HepG2 (cell line): ENCODE data around the gene CYP2W1. TPM values are rescaled to one million over a fixed set of nuclear protein-coding genes. Genes with fewer than 3 reads are reported as not detected.

Experiments used
- ATF7 ChIP-seq, 2 experiments: fragments of 450-650 bp in 1 of 2; sonication (generic) in 1 of 2; formaldehyde crosslinking in 1 of 2; IDR thresholded peaks; 2 replicates each; pipeline versions ENCODE4 v1.4.0 to v1.6.1; 2016 to 2020; ENCODE audit warnings: antibody characterized with exemption in 1 of 2, mild to moderate bottlenecking in 1 of 2, missing genetic modification reagents in 1 of 2
- BRCA1 ChIP-seq: sonication (generic); formaldehyde crosslinking; IDR thresholded peaks from 2 replicates; pipeline ENCODE4 v1.4.0; 2020; ENCODE audit warnings: missing genetic modification reagents
- CREM ChIP-seq, 2 experiments: sonication (generic) in 1 of 2; formaldehyde crosslinking in 1 of 2; IDR thresholded peaks; 2 replicates each; pipeline versions ENCODE4 v1.4.0 to v1.6.1; 2016 to 2020; ENCODE audit warnings: antibody characterized with exemption in 1 of 2, mild to moderate bottlenecking in 1 of 2, missing genetic modification reagents in 1 of 2
- IKZF4 ChIP-seq: sonication (generic); formaldehyde crosslinking; IDR thresholded peaks from 2 replicates; pipeline ENCODE4 v1.5.1; 2020; ENCODE audit warnings: borderline replicate concordance, mild to moderate bottlenecking, low read depth, missing genetic modification reagents; ENCODE audit errors: not compliant biosample characterization
- KLF15 ChIP-seq: sonication (generic); formaldehyde crosslinking; IDR thresholded peaks from 2 replicates; pipeline ENCODE4 v1.8.1; 2023; ENCODE audit warnings: borderline replicate concordance, mild to moderate bottlenecking, inconsistent platforms, missing genetic modification reagents, mixed read lengths
- MBNL3 ChIP-seq: fragments of 250-450 bp; sonication (Bioruptor Pico); conservative IDR thresholded peaks from 2 replicates; pipeline ENCODE4 v1.8.0; 2022; ENCODE audit warnings: mild to moderate bottlenecking, inconsistent platforms
- MEIS2 ChIP-seq: sonication (generic); formaldehyde crosslinking; IDR thresholded peaks from 2 replicates; pipeline ENCODE4 v1.9.0; 2021; ENCODE audit warnings: mild to moderate bottlenecking, missing genetic modification reagents
- ONECUT2 ChIP-seq: sonication (generic); formaldehyde crosslinking; IDR thresholded peaks from 2 replicates; pipeline ENCODE4 v1.4.0; 2020; ENCODE audit warnings: missing genetic modification reagents
- PAX8 ChIP-seq: sonication (generic); formaldehyde crosslinking; IDR thresholded peaks from 2 replicates; pipeline ENCODE4 v1.8.0; 2022; ENCODE audit warnings: mild to moderate bottlenecking, missing genetic modification reagents, borderline replicate concordance
- WIZ ChIP-seq: sonication (generic); formaldehyde crosslinking; IDR thresholded peaks from 2 replicates; pipeline ENCODE4 v1.5.1; 2020; ENCODE audit warnings: mild to moderate bottlenecking, missing genetic modification reagents
- ZNF124 ChIP-seq: sonication (generic); formaldehyde crosslinking; IDR thresholded peaks from 2 replicates; pipeline ENCODE4 v1.4.0; 2020; ENCODE audit warnings: missing genetic modification reagents
- ZNF598 ChIP-seq: sonication (generic); formaldehyde crosslinking; IDR thresholded peaks from 2 replicates; pipeline ENCODE4 v1.5.1; 2020; ENCODE audit warnings: mild to moderate bottlenecking, missing genetic modification reagents, borderline replicate concordance
- ZNF788 ChIP-seq: sonication (generic); formaldehyde crosslinking; IDR thresholded peaks from 2 replicates; pipeline ENCODE4 v1.5.0; 2020; ENCODE audit warnings: mild to moderate bottlenecking, missing genetic modification reagents, borderline replicate concordance
- polyA plus RNA-seq, 8 experiments: library from polyadenylated mRNA; depleted of rRNA in 3 of 8; stranded (reverse) in 7 of 8; unstranded in 1 of 8; fragments of >200 nt; fragmentation: Illumina TruSeq in 4 of 8; extraction: Trizol in 4 of 8; gene quantifications; 2 replicates each; pipeline versions ENCODE4 v1.2.1 to v1.2.3, GENCODE V29; 2011 to 2016; ENCODE audit warnings: low read depth in 4 of 8, missing spikeins in 1 of 8, mixed read lengths in 1 of 8; ENCODE audit not compliant: insufficient read depth in 1 of 8
- total RNA-seq, 5 experiments: library from RNA; depleted of rRNA; stranded (reverse); fragments of >200 nt; fragmentation: Illumina TruSeq; extraction: Trizol; gene quantifications; 2 replicates each; pipeline ENCODE4 v1.2.3, GENCODE V29; 2016; ENCODE audit warnings: low read depth in 1 of 5
- TF ChIP-seq, protein P1 (sequence below): sonication (generic); formaldehyde crosslinking; IDR thresholded peaks from 2 replicates; pipeline ENCODE4 v1.4.0; 2020; ENCODE audit warnings: mild to moderate bottlenecking, missing genetic modification reagents
- TF ChIP-seq, protein P2 (sequence below): sonication (generic); formaldehyde crosslinking; IDR thresholded peaks from 2 replicates; pipeline ENCODE4 v1.4.0; 2020; ENCODE audit warnings: mild to moderate bottlenecking, missing genetic modification reagents
- TF ChIP-seq, protein P3 (sequence below): sonication (generic); formaldehyde crosslinking; IDR thresholded peaks from 2 replicates; pipeline ENCODE4 v1.5.1; 2020; ENCODE audit warnings: mild to moderate bottlenecking, missing genetic modification reagents
- TF ChIP-seq, protein P4 (sequence below): IDR thresholded peaks from 2 replicates; pipeline ENCODE4 v1.6.1; 2016
- TF ChIP-seq, protein P5 (sequence below): IDR thresholded peaks from 2 replicates; pipeline ENCODE4 v1.6.1; 2012; ENCODE audit warnings: inconsistent platforms
- TF ChIP-seq, protein P6 (sequence below): sonication (generic); formaldehyde crosslinking; IDR thresholded peaks from 2 replicates; pipeline ENCODE4 v1.5.0; 2020; ENCODE audit warnings: missing genetic modification reagents

The CYP2W1 gene
- total and polyA plus RNA-seq, 2 of the 13 experiments (the other 11 are each of a cell fraction or from before 2014, with no cell fraction given): 19.5 to 31.7 TPM

DNA sequence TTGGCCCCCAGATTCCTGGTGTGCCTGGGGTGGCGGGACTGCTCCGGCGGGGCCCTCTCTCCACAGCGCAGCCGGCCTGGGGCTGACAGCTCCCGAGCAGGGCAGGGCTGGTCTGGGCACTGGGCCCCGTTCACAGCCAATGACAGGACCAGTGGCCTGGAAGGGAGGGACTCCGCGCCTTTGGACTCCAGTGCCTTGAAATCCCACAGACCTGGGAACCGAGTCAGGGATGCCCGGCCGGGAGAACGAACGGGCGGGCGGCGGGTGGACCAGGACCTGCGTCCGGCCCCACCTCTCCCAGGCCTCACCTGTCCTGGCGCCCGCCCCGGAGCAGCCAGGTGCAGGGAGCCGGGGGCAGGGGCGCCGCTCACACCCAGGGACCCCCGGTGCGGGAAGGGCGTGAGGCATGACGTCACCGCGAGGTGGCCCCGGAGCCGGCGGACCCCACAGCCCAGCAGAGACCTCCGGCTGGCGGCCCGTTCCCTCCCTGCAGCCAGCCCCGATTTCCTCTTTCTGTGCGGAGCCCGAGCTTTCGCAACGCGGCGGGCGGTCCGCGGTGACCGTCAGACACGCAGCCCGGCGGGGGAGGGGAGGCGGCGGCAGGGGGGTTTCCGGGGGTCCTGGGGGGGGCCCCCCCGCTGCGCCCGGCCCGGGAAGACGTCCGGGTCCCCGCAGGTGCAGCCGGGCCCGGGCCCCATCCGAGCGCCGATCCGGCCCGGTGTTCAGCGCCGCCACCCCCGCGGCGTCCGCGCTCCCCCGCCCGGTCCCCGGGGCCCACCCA, 29.2 kb upstream of the CYP2W1 start (continued):
- TF ChIP-seq, protein P1, sequence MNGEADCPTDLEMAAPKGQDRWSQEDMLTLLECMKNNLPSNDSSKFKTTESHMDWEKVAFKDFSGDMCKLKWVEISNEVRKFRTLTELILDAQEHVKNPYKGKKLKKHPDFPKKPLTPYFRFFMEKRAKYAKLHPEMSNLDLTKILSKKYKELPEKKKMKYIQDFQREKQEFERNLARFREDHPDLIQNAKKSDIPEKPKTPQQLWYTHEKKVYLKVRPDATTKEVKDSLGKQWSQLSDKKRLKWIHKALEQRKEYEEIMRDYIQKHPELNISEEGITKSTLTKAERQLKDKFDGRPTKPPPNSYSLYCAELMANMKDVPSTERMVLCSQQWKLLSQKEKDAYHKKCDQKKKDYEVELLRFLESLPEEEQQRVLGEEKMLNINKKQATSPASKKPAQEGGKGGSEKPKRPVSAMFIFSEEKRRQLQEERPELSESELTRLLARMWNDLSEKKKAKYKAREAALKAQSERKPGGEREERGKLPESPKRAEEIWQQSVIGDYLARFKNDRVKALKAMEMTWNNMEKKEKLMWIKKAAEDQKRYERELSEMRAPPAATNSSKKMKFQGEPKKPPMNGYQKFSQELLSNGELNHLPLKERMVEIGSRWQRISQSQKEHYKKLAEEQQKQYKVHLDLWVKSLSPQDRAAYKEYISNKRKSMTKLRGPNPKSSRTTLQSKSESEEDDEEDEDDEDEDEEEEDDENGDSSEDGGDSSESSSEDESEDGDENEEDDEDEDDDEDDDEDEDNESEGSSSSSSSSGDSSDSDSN (CRISPR knock-in tag): peak; percentile 91
- TF ChIP-seq, protein P2, sequence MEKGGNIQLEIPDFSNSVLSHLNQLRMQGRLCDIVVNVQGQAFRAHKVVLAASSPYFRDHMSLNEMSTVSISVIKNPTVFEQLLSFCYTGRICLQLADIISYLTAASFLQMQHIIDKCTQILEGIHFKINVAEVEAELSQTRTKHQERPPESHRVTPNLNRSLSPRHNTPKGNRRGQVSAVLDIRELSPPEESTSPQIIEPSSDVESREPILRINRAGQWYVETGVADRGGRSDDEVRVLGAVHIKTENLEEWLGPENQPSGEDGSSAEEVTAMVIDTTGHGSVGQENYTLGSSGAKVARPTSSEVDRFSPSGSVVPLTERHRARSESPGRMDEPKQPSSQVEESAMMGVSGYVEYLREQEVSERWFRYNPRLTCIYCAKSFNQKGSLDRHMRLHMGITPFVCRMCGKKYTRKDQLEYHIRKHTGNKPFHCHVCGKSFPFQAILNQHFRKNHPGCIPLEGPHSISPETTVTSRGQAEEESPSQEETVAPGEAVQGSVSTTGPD (CRISPR knock-in tag): no peak
- TF ChIP-seq KLF15 (CRISPR knock-in tag) (no peak), WIZ (CRISPR knock-in tag) (no peak), PAX8 (no peak), ONECUT2 (CRISPR knock-in tag) (no peak), ZNF788 (CRISPR knock-in tag) (peak; percentile 52; the same call in 1 of the 2 replicates), ATF7 (IDR thresholded peaks at IDR 0.05) (peak; percentile 95), ATF7 (CRISPR knock-in tag; IDR thresholded peaks at IDR 0.05) (no peak), MEIS2 (no peak), BRCA1 (CRISPR knock-in tag) (no peak), ZNF598 (CRISPR knock-in tag) (peak; percentile 92; the same call in 1 of the 2 replicates), ZNF124 (CRISPR knock-in tag) (no peak), CREM (IDR thresholded peaks at IDR 0.05) (no peak), CREM (CRISPR knock-in tag; IDR thresholded peaks at IDR 0.05) (no peak), MBNL3 (CRISPR knock-in tag) (no peak), IKZF4 (CRISPR knock-in tag) (peak; percentile 69)
- TF ChIP-seq, protein P3, sequence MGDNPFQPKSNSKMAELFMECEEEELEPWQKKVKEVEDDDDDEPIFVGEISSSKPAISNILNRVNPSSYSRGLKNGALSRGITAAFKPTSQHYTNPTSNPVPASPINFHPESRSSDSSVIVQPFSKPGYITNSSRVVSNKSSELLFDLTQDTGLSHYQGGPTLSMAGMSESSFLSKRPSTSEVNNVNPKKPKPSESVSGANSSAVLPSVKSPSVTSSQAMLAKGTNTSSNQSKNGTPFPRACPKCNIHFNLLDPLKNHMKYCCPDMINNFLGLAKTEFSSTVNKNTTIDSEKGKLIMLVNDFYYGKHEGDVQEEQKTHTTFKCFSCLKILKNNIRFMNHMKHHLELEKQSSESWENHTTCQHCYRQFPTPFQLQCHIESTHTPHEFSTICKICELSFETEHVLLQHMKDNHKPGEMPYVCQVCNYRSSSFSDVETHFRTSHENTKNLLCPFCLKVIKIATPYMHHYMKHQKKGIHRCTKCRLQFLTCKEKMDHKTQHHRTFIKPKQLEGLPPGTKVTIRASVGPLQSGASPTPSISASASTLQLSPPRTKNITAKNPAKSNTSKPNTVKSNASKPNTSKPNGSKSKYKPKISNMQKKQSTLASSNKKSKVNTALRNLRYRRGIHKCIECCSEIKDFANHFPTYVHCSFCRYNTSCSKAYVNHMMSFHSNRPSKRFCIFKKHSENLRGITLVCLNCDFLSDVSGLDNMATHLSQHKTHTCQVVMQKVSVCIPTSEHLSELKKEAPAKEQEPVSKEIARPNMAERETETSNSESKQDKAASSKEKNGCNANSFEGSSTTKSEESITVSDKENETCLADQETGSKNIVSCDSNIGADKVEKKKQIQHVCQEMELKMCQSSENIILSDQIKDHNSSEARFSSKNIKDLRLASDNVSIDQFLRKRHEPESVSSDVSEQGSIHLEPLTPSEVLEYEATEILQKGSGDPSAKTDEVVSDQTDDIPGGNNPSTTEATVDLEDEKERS (CRISPR knock-in tag): 0 out of 2 replicates have a peak, but pooled peaks have one; percentile 18
- TF ChIP-seq, protein P4, sequence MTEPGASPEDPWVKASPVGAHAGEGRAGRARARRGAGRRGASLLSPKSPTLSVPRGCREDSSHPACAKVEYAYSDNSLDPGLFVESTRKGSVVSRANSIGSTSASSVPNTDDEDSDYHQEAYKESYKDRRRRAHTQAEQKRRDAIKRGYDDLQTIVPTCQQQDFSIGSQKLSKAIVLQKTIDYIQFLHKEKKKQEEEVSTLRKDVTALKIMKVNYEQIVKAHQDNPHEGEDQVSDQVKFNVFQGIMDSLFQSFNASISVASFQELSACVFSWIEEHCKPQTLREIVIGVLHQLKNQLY (CRISPR knock-in tag): no peak
- TF ChIP-seq, protein P5, sequence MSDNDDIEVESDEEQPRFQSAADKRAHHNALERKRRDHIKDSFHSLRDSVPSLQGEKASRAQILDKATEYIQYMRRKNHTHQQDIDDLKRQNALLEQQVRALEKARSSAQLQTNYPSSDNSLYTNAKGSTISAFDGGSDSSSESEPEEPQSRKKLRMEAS: 0 out of 2 replicates have a peak, but pooled peaks have one; percentile 11
- TF ChIP-seq, protein P6, sequence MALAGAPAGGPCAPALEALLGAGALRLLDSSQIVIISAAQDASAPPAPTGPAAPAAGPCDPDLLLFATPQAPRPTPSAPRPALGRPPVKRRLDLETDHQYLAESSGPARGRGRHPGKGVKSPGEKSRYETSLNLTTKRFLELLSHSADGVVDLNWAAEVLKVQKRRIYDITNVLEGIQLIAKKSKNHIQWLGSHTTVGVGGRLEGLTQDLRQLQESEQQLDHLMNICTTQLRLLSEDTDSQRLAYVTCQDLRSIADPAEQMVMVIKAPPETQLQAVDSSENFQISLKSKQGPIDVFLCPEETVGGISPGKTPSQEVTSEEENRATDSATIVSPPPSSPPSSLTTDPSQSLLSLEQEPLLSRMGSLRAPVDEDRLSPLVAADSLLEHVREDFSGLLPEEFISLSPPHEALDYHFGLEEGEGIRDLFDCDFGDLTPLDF: 0 out of 2 replicates have a peak, but pooled peaks have one; percentile 16
